CD4-positive, alpha-beta T cell treated with Interleukin-17A for 4 hours (primary cell): ENCODE results near the gene MAP3K13.

Experiments used
- DNase-seq: peaks from one replicate; pipeline ENCODE4 v3.0.0-alpha.2; 2020; ENCODE audit warnings: mixed read lengths

MAP3K13 gene

GRCh38 chr3:185517387-185518130 is 154.6 kb downstream of the MAP3K13 start:
- no peak for DNase-seq

- DNase-seq = no peak
Observed at GRCh38 chr3:185519021-185519420, 156.1 kb downstream of the MAP3K13 start.

DNA sequence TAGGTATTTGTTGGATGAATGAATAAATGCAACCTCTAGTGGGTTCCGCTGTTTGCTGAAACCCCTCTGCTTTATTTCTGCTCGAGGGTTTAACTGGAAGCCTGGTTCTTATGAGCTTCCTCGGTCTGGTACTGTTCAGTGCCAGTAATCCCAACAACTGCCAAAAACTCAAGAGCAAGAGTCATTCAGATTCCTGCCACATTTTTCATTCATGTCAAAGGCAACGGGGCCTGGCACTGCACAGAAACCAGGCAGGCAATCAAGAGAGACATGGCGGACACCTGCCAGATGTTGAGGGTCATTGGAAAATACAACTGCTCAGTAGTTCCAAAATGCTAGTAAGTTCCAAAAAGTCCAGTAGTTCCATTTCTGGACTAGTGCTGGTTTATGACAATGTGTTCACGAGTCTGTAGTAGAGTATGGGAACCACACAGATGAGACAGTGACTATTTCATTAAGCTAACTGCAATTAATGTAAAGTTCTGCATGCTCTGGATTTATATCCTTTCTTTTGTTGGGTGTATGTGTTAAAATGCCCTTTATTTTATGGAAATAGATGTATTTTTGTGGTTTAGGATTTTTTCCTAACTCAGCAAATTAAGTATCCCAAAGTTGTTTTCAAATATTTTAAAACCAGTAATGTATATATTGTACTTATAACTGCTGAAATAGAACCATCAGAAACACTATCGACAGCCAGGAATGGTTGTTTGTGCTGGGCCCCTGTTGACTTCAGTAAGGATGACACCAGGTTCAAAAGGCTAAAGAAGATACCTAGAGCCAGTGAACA is 158.6 kb downstream of the MAP3K13 start:
- DNase-seq = no peak

- no peak for DNase-seq
Observed at GRCh38 chr3:185526349-185526951, 163.5 kb downstream of the MAP3K13 start.

- DNase-seq = no peak
Observed at GRCh38 chr3:185527364-185527763, 164.4 kb downstream of the MAP3K13 start.

DNA sequence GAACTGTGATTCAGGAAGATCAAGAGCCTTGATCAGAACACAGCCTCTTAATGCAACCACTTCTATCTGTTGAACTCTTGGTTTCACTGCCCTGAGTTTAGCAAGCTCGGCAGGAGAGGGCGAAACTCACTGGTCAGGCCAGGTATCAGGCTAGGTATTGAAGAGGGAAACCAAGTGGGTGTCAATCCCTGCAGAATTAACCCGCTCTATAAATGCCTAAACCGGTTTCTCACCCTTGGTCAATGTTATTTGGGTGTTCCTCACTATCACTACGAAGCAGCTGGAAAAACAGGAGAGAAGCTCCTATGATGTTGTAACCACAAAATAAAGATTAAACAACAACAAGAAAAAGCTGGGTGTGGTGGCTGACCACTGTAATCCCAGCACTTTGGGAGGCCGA is 165.6 kb downstream of the MAP3K13 start:
- no peak for DNase-seq

GRCh38 chr3:185530856-185531255 is 167.9 kb downstream of the MAP3K13 start:
- DNase-seq = no peak

GRCh38 chr3:185532901-185533300 is 170.0 kb downstream of the MAP3K13 start:
- DNase-seq = no peak

- no peak for DNase-seq
Observed at GRCh38 chr3:185534511-185534910, 171.6 kb downstream of the MAP3K13 start.

DNA sequence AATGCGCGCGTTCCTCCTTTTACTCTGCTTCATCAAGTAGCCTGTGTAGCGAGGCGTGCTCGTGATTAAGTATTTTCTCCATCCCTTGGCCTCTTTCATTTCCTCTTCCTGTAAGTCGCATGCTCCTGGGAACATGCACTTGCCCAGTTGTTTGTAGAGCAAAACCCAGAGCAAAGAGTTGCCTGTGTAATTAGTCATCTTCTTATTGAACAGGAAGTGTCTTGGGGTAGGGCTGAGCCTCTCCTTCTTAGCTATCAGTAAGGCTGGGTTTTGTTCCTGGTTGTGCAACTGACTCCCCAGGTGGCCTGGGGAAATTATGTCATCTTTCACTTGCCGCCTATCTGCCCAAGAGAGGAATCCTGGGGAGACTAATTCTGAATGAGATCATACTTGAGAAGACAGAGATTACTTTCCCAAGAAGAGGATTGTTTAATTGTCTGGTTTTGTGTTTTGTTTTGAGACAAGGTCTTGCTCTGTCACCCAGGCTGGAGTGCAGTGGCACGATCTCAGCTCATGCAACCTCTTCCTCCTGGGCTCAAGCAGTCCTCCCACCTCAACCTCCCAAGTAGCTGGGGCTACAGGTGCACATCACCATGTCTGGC is 174.5 kb downstream of the MAP3K13 start:
- DNase-seq = peak; percentile 11
